ENCODE data around the gene PDE6A. TPM values are rescaled to one million over a fixed set of nuclear protein-coding genes. Genes with fewer than 3 reads are reported as not detected.

Gene PDE6A
- total and polyA plus RNA-seq, 2 donors = 0.01 to 0.05 TPM

DNA sequence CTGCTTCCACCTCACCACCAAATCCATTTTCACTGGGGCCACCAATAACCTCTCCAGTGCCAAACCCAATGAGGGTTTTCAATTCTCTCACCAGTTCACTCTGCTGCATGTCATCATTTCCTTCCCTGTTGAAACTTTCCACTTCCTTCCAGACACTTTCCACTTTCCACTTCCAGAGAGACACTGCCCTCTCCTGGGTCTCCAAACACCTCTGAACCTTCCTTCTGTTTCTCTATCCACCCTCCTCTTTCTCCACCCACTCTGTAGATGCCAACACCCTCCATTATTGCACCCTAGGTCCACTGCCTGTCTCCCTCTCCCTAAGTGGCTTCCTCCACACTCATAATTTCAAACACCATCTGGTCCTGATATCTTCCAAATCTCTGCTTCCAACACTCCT lies 39.6 kb downstream of the PDE6A start:
- Histone ChIP-seq H3K27ac (ENCODE audit: low read depth) (no peak overlapping the region), H3K4me1 (ENCODE audit: insufficient read depth) (no peaks in the 10 kb centered on the region)

DNA sequence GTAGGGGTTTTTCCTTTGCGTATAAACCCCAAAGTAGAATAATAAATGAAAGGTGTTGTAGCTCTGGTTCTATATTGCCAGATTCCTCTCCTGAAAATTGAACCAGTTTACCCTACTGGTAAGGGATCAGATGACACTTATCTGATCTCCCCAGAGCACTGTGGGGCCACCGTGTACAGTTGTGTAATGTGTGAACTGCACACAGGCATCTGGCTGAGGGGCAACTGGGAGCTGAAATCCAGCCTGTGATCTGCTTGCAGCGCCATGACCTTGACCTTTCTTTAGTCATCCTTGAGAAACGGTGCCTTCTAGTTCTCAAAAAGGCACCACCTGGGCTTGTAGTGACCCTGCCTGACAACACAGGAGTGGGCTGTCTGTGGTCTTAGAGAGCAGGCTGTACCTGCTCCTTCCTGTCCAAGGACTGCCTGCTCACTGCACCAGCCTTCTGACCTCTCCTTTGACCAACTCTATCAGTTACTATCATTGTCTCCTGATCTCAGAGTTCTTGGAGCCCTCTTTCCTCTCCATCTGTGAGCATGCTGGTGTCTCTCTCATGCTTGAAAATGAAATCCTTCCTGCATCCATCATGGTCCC lies 40.2 kb downstream of the PDE6A start:
- Histone ChIP-seq H3K4me1 (ENCODE audit: insufficient read depth) (no peaks in the 10 kb centered on the region), H3K36me3 (ENCODE audit: insufficient read depth) (no peaks in the 10 kb centered on the region), H3K4me3 (ENCODE audit: low read depth, low read length) (no peak overlapping the region), H3K27ac (ENCODE audit: low read depth) (no peak overlapping the region)
- WGBS = 44% methylated on average over 4 of the region's 4 CpGs
- no peak for DNase-seq (ENCODE audit: extremely low spot score)

More for the DNA sequence above, 39.6 kb downstream of the PDE6A start:
- H3K36me3 ChIP-seq (ENCODE audit: insufficient read depth) = no peaks in the 10 kb centered on the region
- H3K4me3 ChIP-seq (ENCODE audit: low read depth, low read length) = no peak overlapping the region
- no peak for DNase-seq (ENCODE audit: extremely low spot score)

DNA sequence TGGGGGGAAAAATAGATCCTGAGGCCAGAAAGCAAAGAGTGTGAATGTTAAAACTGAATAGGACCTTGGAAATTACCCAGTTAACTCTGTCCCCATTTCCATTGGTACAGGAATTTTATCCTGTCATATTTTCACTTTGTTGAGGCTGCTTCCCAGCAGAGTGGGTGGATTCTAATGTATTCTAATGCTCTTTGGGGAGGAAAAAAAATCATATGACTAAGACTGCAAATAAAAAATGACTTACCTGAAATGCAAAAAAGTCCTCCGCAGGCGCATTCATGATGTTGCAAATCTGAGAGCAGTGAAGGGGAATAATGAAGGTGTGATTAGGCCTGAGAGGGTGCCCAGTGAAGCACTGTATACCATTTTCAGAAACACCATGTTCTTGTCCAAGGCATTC lies 41.2 kb downstream of the PDE6A start:
- no peaks in the 10 kb centered on the region for H3K4me1 ChIP-seq (ENCODE audit: insufficient read depth)
- no peak overlapping the region for H3K4me3 ChIP-seq (ENCODE audit: low read depth, low read length)
- H3K27ac ChIP-seq (ENCODE audit: low read depth) = no peak overlapping the region
- no peak for DNase-seq (ENCODE audit: extremely low spot score)
- WGBS = 96% methylated on average over 2 of the region's 2 CpGs
- H3K36me3 ChIP-seq (ENCODE audit: insufficient read depth) = no peaks in the 10 kb centered on the region

DNA sequence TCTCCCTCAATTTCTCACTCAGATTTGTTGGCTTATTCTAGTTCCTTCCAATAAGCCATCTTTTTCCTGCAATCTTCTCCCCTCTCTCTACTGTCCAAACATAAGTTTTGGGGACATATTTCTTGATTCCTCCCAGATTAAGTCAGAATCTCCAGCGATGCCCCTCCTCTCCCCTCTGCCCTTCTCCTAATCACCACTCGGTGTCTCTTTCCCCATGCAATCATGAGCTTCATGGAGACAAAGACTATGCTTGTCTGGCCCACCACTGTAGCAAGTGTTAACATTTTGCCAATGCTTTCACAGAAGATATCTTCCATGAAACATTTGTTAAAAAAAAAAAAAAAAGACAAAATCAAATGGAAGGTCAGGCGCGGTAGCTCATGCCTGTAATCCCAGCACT lies 42.4 kb downstream of the PDE6A start:
- 78% methylated on average over 4 of the region's 4 CpGs for WGBS
- H3K36me3 ChIP-seq (ENCODE audit: insufficient read depth) = no peaks in the 10 kb centered on the region

DNA sequence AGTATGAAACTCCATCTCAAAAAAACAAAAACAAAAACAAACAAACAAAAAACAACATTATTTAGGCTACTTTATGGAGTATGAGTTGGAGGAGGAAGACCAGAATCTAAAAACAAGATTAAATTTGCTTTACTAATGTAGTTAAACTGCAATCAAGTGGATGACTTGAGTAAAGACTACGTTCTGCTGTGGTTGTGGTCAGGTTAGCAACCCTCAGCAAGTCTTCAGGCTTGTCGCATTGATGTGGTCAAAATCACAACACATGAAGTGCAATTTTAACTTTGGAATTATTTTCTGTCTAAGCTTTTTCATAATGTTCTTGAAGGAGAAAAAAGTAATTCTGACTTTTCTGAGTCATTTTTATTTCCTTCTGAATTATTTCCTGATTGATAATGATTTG lies 43.1 kb downstream of the PDE6A start:
- no peak for DNase-seq (ENCODE audit: extremely low spot score)
- Histone ChIP-seq H3K4me3 (ENCODE audit: low read depth, low read length) (no peak overlapping the region), H3K36me3 (ENCODE audit: insufficient read depth) (no peaks in the 10 kb centered on the region), H3K27ac (ENCODE audit: low read depth) (no peak overlapping the region), H3K4me1 (ENCODE audit: insufficient read depth) (no peaks in the 10 kb centered on the region)
- 88% methylated on average over 2 of the region's 2 CpGs for WGBS

More for the DNA sequence above, 42.4 kb downstream of the PDE6A start:
- Histone ChIP-seq H3K4me1 (ENCODE audit: insufficient read depth) (no peaks in the 10 kb centered on the region), H3K4me3 (ENCODE audit: low read depth, low read length) (no peak overlapping the region), H3K27ac (ENCODE audit: low read depth) (no peak overlapping the region)
- no peak for DNase-seq (ENCODE audit: extremely low spot score)

DNA sequence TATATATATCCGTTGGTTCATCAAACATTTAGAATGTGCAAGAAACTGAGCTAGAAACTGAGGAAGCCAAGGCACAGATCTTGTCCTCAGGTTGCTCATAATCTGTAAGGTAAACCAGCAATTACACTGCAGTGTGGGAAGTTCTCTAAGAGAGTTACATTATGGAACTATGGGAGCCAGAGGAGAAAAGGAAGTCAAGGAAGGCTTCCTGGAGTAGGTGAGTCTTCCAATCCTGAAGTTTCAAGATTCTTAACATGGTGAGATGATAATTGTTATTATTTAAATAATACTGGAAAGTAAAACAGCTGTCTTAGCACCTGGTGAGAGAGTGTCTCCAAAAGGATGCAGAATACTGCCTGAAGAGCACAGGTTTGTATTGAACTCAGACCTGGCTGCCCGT lies 44.2 kb downstream of the PDE6A start:
- Histone ChIP-seq H3K36me3 (ENCODE audit: insufficient read depth) (no peaks in the 10 kb centered on the region), H3K27ac (ENCODE audit: low read depth) (no peak overlapping the region), H3K4me1 (ENCODE audit: insufficient read depth) (no peaks in the 10 kb centered on the region), H3K4me3 (ENCODE audit: low read depth, low read length) (no peak overlapping the region)
- no peak for DNase-seq (ENCODE audit: extremely low spot score)
- WGBS = 64% methylated on average over 2 of the region's 2 CpGs

DNA sequence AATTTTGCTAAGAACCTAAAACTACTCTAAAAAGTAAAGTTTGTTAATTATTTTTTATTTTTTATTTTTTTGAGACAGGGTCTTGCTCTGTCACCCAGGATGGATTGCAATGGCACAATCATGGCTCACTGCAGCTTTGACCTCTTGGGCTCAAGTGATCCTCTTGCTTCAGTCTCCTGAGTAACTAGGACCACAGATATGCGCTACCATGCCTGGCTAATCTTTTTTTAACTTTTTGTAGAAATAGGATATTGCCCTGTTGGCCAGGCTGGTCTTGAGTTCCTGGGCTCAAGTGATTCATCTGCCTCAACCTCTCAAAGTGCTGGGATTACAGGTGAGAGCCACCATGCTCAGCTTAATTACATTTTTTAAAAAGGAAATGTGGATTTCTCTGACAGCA lies 45.8 kb downstream of the PDE6A start:
- no peak for DNase-seq (ENCODE audit: extremely low spot score)
- WGBS = 98% methylated on average over 1 of the region's 1 CpG
- Histone ChIP-seq H3K27ac (ENCODE audit: low read depth) (no peak overlapping the region), H3K4me1 (ENCODE audit: insufficient read depth) (no peaks in the 10 kb centered on the region), H3K4me3 (ENCODE audit: low read depth, low read length) (no peak overlapping the region), H3K36me3 (ENCODE audit: insufficient read depth) (no peaks in the 10 kb centered on the region)

DNA sequence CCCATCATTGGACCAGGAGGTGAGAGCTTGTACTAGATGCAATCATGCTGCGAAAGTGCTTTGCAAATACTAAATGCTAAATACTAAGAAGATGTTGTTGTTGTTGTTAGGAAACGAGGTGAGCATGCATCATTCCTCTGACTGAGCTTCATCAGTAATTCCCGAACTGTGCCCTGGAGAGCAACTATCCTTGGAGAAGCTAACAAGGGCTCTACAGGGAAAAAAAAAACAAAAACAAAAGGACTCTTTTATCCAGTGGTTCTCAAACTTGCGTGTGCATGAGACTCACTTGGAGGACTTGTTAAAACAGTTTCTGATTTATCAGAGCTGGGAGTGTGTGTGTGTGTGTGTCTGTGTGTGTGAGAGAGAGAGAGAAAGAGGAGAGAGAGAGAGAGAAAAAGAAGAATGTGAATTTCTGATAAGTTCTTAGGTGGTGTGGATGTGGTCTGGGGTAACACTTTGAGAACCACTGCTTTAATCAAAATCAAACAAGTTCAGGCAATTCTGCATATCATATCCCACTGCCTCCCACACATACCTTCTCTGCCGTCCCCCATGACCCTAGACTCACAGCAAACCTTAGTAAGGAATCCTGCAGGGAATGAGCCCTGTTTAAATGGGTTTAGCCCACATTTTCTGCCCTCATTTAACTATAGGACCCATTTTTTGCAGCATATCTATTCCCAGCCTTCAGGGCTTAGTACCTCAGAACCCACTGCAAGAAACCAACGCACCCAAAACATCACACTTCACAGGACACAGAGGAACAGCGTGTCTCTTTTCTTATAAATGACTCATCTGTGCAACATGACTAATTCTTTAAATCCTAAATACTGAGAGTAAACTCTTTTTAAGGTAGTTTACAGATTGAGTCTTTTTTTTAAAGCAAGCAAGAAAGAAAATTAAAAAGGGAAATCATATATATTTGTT lies 48.9 kb downstream of the PDE6A start:
- no peak for DNase-seq (ENCODE audit: extremely low spot score)
- no peaks in the 10 kb centered on the region for H3K36me3 ChIP-seq (ENCODE audit: insufficient read depth)
- WGBS = 60% methylated on average over 7 of the region's 7 CpGs

DNA sequence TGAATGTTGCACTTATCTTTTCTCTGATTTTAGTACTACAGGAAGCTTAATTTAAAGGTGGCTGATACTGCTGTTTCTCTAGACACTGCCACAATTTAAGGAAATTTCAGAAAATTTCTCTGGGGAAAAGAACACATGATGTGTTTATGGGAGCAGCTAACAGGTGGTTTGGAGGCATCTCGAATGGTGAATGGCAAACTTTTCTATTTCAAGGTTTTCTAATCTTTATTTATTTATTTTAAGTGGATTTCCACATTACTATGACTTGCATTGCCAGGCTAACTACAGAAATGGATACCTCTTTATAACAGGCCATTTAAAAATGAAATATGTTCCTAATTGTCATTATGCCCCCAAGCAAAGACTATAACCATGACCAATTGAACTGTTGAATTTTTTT lies 50.4 kb downstream of the PDE6A start:
- Histone ChIP-seq H3K4me1 (ENCODE audit: insufficient read depth) (no peaks in the 10 kb centered on the region), H3K36me3 (ENCODE audit: insufficient read depth) (no peaks in the 10 kb centered on the region), H3K27ac (ENCODE audit: low read depth) (no peak overlapping the region), H3K4me3 (ENCODE audit: low read depth, low read length) (no peak overlapping the region)
- 88% methylated on average over 1 of the region's 1 CpG for WGBS
- no peak for DNase-seq (ENCODE audit: extremely low spot score)

More for the DNA sequence above, 48.9 kb downstream of the PDE6A start:
- H3K4me3 ChIP-seq (ENCODE audit: low read depth, low read length) = no peak overlapping the region
- no peak overlapping the region for H3K27ac ChIP-seq (ENCODE audit: low read depth)
- H3K4me1 ChIP-seq (ENCODE audit: insufficient read depth) = no peaks in the 10 kb centered on the region

DNA sequence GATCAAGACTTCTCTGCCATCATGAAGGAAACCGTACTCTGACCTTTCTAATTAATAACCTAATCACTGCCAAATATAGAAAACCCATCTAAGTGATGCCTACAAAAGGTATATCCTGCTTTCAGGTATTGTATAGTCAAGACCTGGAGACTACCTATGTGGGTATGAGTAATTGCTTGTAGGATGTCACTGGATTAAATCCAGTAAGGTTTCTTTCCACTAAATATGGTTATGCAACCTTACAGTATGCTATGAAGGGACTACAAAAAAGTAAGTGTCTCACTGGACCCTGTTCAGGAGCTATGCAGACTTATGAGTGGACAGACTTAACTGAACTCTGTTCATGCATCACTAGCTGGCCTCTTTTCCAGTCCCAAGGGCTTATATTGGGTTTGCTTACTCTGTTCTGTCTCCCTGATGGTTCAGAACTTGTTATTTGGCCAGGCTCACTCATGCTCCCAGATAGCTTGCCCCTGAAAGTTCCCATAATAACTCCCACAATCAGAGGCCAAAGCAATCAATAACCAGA lies 51.1 kb downstream of the PDE6A start:
- 90% methylated on average over 1 of the region's 1 CpG for WGBS
- Histone ChIP-seq H3K36me3 (ENCODE audit: insufficient read depth) (no peaks in the 10 kb centered on the region), H3K4me1 (ENCODE audit: insufficient read depth) (no peaks in the 10 kb centered on the region), H3K27ac (ENCODE audit: low read depth) (no peak overlapping the region), H3K4me3 (ENCODE audit: low read depth, low read length) (no peak overlapping the region)
- no peak for DNase-seq (ENCODE audit: extremely low spot score)

DNA sequence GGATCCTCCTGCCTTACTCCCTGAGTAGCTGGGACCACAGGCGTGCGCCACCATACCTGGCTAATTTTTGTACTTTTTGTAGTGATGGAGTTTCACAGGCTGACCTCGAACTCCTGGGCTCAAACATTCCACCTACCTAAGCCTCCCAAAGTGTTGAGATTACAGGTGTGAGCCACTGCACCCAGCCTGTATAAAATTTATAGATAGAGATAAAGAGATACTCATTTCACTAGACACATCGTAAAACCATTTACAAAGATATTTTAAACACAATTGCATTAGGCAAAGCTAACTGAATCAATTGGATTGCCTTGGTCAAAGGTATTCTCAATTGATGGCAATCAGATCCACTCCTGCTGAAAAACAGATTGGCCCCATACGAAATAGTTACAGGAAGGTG lies 52.0 kb downstream of the PDE6A start:
- Histone ChIP-seq H3K27ac (ENCODE audit: low read depth) (no peak overlapping the region), H3K36me3 (ENCODE audit: insufficient read depth) (no peaks in the 10 kb centered on the region), H3K4me3 (ENCODE audit: low read depth, low read length) (no peak overlapping the region), H3K4me1 (ENCODE audit: insufficient read depth) (no peaks in the 10 kb centered on the region)
- 78% methylated on average over 5 of the region's 5 CpGs for WGBS
- no peak for DNase-seq (ENCODE audit: extremely low spot score)

DNA sequence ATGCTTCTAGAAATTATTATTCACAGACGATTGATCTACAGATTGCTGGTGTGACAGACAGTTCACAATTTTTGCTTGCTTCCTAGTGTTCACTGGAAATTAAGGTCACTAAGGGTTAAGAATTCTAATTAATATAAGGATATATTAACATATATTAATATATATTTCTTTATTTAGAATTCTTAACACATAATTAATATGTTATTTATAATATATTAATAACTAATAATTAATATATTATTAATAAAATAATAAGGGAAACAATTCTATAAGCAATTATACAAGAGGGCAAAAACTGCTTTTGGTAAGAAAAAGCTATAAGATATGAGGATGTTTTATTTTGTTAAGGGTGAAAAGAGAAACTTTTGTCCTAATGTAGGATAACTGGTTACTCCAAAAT lies 56.3 kb downstream of the PDE6A start:
- Histone ChIP-seq H3K4me3 (ENCODE audit: low read depth, low read length) (no peak overlapping the region), H3K4me1 (ENCODE audit: insufficient read depth) (no peaks in the 10 kb centered on the region), H3K27ac (ENCODE audit: low read depth) (no peak overlapping the region), H3K36me3 (ENCODE audit: insufficient read depth) (no peaks in the 10 kb centered on the region)
- no peak for DNase-seq (ENCODE audit: extremely low spot score)
- 88% methylated on average over 1 of the region's 1 CpG for WGBS

DNA sequence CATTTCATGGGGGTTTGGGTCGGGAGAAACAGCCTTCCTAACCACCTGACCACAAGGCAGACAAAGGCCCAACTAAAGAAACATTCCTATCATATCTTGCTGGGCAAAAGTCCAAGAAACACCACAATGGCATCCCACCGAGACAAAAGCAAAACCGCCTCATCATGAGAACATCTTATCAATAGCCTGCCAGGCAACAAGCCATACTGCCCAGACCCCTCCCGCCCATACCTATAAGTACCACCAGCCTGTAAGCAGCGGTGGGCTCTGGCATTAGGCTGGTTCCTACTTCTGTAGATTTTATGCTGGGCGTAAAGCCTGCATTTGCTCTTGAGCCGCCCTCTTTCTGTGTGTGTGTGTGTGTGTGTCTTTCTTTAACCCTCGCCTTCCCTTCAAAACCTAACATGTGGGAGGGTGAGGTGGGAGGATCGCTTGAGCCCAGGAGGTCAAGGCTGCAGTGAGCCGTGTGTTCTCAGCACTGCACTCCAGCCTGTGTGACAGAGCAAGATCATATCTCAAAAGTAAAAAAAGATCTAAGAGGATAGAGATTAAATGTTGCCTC lies 56.9 kb downstream of the PDE6A start:
- H3K4me1 ChIP-seq (ENCODE audit: insufficient read depth) = no peaks in the 10 kb centered on the region
- H3K27ac ChIP-seq (ENCODE audit: low read depth) = no peak overlapping the region
- no peak for DNase-seq (ENCODE audit: extremely low spot score)
- no peaks in the 10 kb centered on the region for H3K36me3 ChIP-seq (ENCODE audit: insufficient read depth)
- no peak overlapping the region for H3K4me3 ChIP-seq (ENCODE audit: low read depth, low read length)
- 36% methylated on average over 10 of the region's 10 CpGs for WGBS
